ENCODE data around the gene BRAT1.

GRCh38 chr7:2516194-2516555, 39.1 kb downstream of the BRAT1 start:
- TF ChIP-seq CTCF (conservative IDR thresholded peaks at IDR 0.05) (no peak), EZH2 (IDR thresholded peaks at IDR 0.05; ENCODE audit: low read depth) (no peak)
